ENCODE results near the gene SNRPB.

Gene SNRPB

DNA sequence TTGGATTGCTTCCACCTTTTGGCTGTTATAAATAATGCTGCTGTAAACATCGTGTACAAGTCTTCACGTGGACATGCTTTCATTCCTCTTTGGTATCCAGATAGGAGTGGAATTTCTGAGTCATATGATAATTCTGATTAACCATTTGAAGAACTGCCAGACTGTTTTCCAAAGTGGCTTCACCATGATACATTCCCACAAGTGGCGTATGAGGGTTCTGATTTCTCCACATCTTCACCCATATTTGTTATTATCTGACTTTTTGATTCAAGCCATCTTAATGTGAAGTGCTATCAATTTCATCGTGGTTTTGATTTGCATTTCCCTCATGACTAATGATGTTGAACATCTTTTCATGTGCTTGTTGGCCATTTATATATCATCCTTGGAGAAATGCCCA lies 2.9 kb upstream of the SNRPB start:
- POLR2A ChIA-PET: no interaction called here

DNA sequence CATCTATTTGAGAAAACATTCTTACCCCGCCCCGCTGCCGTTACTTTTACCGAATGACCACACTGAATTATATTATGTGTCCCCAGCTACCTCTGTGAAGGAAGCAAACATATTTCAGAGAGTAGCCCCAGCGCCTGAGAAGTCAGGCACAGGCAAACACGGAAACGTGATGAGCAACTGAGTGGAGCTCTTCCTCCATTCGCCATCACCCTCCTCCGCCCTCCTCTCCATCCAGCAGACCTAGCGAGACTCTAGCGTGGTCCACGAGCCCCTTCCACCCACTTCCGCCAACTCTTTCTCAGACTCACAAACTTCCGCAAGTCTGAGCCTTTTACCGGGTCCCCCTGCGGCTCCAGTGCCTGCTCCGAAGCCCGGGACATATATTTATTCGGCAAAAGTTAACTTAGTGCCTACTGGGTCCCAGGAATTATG lies 582 bp downstream of the SNRPB start:
- POLR2A ChIA-PET: interaction anchor here (0.6 to 1.8 kb wide), 11 partner anchors 9 to 367 kb away, joined by 3 to 8 read pairs (median 4); partner anchors contain the start of gene NOP56
- TF ChIP-seq, protein P1, sequence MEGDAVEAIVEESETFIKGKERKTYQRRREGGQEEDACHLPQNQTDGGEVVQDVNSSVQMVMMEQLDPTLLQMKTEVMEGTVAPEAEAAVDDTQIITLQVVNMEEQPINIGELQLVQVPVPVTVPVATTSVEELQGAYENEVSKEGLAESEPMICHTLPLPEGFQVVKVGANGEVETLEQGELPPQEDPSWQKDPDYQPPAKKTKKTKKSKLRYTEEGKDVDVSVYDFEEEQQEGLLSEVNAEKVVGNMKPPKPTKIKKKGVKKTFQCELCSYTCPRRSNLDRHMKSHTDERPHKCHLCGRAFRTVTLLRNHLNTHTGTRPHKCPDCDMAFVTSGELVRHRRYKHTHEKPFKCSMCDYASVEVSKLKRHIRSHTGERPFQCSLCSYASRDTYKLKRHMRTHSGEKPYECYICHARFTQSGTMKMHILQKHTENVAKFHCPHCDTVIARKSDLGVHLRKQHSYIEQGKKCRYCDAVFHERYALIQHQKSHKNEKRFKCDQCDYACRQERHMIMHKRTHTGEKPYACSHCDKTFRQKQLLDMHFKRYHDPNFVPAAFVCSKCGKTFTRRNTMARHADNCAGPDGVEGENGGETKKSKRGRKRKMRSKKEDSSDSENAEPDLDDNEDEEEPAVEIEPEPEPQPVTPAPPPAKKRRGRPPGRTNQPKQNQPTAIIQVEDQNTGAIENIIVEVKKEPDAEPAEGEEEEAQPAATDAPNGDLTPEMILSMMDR (IDR thresholded peaks at IDR 0.05; ENCODE audit: control extremely low read depth, extremely low read depth, low read depth, missing control alignments): no peak
- CTCF ChIA-PET: interaction anchor here (1.0 to 5.4 kb wide), 8 partner anchors 10 to 262 kb away, joined by 3 to 32 read pairs (median 8); no protein-coding TSS in a partner anchor
- peak; percentile 73 for DNase-seq (ENCODE audit: extremely low spot score)

More for the DNA sequence above, 2.9 kb upstream of the SNRPB start:
- DNase-seq (ENCODE audit: extremely low spot score): no peak
- TF ChIP-seq, protein P1 (IDR thresholded peaks at IDR 0.05; ENCODE audit: control extremely low read depth, extremely low read depth, low read depth, missing control alignments): no peak
- CTCF ChIA-PET: no interaction called here

DNA sequence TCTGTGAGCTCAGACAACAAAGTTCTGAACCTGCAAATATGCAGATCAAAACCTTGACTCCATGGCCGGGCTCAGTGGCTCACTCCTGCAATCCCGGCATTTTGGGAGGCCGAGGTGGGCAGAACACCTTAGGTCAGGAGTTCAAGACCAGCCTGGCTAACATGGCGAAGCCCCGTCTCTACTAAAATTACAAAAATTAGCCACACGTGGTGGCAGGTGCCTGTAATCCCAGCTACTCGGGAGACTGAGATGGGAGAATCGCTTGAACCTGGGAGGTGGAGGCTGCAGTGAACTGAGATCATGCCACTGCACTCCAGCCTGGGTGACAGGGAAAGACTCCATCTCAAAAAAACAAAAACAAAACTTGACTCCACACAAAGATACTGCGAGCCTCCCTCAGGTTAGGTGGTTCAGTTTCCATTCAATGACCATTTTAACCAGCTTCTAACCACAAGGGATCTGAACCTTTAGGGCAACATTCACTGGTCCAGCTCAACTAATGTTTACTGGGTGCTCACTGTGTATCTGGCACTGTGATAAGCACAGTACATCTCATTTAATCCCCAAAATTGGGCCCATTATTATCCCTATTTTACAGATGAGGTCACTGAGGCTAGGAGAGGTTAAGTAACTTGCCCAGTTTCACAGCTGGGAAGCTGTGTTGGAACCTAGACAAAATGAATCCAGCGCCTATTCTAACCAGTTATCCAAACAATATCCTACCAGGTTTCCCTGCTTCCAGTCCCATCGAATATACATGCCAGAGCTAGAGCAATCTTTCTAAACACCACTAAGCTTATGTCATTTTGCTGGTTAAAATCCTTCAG lies 1.8 kb downstream of the SNRPB start:
- DNase-seq (ENCODE audit: extremely low spot score): no peak
- TF ChIP-seq, protein P1 (IDR thresholded peaks at IDR 0.05; ENCODE audit: control extremely low read depth, extremely low read depth, low read depth, missing control alignments): no peak
- CTCF ChIA-PET: interaction anchor here (0.6 to 5.4 kb wide), 8 partner anchors 8 to 55 kb away, joined by 3 to 32 read pairs (median 8); no protein-coding TSS in a partner anchor
- POLR2A ChIA-PET: interaction anchor here (1.2 kb wide), 1 partner anchor 156 kb away, joined by 3 read pairs; no protein-coding TSS in a partner anchor

DNA sequence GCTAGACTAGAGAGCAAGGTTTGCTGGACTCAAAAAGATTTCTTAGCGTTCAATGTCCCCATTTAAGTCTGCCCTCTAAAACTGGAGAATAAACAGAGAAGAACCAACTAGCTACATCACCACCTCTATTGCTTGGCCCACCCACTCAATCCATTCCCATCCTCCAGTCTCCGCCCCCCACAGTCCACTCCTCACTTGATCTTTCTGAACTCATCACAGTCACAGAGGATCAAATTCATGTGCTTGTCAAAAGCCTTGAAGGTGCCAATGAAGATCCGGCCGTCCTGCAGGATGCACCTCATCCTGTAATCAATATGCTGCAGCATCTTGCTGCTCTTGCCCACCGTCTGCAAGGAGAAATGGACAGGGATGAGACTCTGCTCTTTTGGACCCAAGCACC lies 3.2 kb downstream of the SNRPB start:
- POLR2A ChIA-PET: interaction anchor here (0.6 to 1.5 kb wide), 3 partner anchors 9 to 258 kb away, joined by 3 to 16 read pairs (median 3); no protein-coding TSS in a partner anchor
- CTCF ChIA-PET: interaction anchor here (1.0 to 5.4 kb wide), 7 partner anchors 10 to 57 kb away, joined by 3 to 32 read pairs (median 5); no protein-coding TSS in a partner anchor
- TF ChIP-seq, protein P1 (IDR thresholded peaks at IDR 0.05; ENCODE audit: control extremely low read depth, extremely low read depth, low read depth, missing control alignments): no peak
- DNase-seq (ENCODE audit: extremely low spot score): no peak

DNA sequence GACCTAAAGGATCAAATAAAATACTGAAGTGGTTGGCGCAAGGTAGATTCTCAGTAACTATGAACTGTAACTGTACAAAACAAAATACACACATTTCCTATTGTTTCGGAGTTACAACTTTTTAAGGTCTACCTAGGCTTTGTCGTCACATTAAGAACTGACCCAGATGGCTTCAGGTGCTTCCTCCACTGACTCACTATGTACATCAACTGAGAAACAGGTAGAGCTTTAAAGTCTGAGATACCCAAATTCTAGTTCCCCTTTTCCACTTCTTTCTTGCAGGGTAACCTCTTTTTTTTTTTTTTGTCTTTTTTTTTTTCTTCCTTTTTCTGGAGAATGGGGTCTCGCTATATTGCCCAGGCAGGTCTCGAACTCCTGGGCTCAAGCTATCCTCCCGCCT lies 5.5 kb downstream of the SNRPB start:
- ChIA-PET CTCF (no interaction called here), POLR2A (no interaction called here)
- DNase-seq (ENCODE audit: extremely low spot score): no peak
- TF ChIP-seq, protein P1 (IDR thresholded peaks at IDR 0.05; ENCODE audit: control extremely low read depth, extremely low read depth, low read depth, missing control alignments): no peak

DNA sequence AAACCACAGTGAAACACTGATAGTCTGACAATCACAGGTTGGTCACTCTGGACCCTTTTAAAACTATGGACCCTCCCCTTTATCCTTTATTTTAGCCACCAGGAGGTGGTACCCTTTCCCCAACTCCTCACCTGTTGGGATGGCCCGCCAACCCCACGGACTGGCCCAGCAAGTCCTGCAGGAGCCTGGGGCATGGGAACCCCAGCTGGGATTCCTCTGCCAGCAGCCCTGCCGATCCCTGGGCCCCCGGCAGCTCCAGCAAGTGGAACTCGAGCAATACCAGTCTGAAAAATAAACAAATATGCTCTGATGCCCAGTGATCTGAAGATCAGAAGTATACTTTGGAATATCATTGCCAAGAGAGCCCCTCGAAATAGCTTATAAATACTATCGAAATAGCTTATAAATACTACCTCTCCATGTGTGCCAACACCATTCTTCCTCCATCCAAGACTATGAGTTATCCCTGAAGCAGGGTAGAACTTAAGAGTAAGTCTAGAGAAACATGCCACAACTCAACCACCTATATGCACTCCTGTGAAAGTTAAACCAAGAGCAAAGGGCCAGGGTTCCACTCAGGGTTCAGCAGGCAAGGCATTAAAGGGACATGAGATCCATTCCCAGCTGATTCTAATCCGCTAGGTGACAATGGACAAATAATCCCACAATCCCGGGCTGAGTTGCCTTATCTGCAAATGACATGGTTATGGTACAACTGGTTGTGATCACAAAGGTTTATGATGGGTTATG lies 6.8 kb downstream of the SNRPB start:
- ChIA-PET POLR2A (interaction anchor here (0.9 kb wide), 1 partner anchor 12 kb away, joined by 3 read pairs; no protein-coding TSS in a partner anchor), CTCF (interaction anchor here (2.0 to 2.2 kb wide), 2 partner anchors 11 to 58 kb away, joined by 8 to 16 read pairs; no protein-coding TSS in a partner anchor)
- DNase-seq (ENCODE audit: extremely low spot score): no peak
- TF ChIP-seq, protein P1 (IDR thresholded peaks at IDR 0.05; ENCODE audit: control extremely low read depth, extremely low read depth, low read depth, missing control alignments): no peak
